K562 (cell line): ENCODE measurements around the gene IL20RA. TPM values are rescaled to one million over a fixed set of nuclear protein-coding genes. Genes with fewer than 3 reads are reported as not detected.

Source experiments
- ATAC-seq: fragments of 200-7000 bp; cut with Tn5 transposase; 3 replicates; pipeline ENCODE4 v1.9.1; 2020; ENCODE audit warnings: moderate library complexity
- BruUV-seq: library from RNA; stranded (reverse); fragments of 400-500 nt; replicated peaks from 2 replicates; lab custom pipeline; 2021; lab: Mats Ljungman, UMichigan
- CTCF ChIA-PET: fragments of 300-600 bp; formaldehyde crosslinking; extraction: SDS; loops from one replicate; lab custom pipeline; 2021; ENCODE audit warnings: low intra/inter-chr PET ratio; lab: Yijun Ruan, JAX
- POLR2A ChIA-PET: fragments of 300-600, 350-650 bp; sonication (Branson Sonifier 250); formaldehyde crosslinking; extraction: SDS; loops from one replicate; lab custom pipeline; 2021; ENCODE audit warnings: antibody characterized with exemption, inconsistent platforms; lab: Yijun Ruan, JAX
- DNase-seq, 4 experiments: peaks; one replicate each; pipeline versions ENCODE4 v3.0.0 to v3.0.0-alpha.2; 2011 to 2018; ENCODE audit warnings: low spot score in 3 of 4, mixed read lengths in 3 of 4; ENCODE audit errors: extremely low read depth in 1 of 4
- FAIRE-seq: peaks from 2 replicates; lab custom pipeline; 2011; peaks lifted over from hg19 to GRCh38; lab: Jason Lieb, UNC
- H2AFZ ChIP-seq: 2 replicates; pipeline ENCODE4 v1.6.0; 2011; ENCODE audit warnings: low read depth, low read length, control low read depth, inconsistent platforms
- H3K27ac ChIP-seq: fragments of 200-600 bp; 3 replicates; pipeline ENCODE4 v1.8.0; 2011; ENCODE audit warnings: low read depth, mild to moderate bottlenecking, control low read depth, inconsistent platforms, low read length, moderate library complexity, mixed read lengths; ENCODE audit errors: extremely low read depth
- H3K27me3 ChIP-seq, 2 experiments: fragments of 300-600 bp in 1 of 2; 2 replicates in 1 of 2; 3 replicates in 1 of 2; pipeline versions ENCODE4 v1.6.0 to v1.8.0; 2011; ENCODE audit warnings: inconsistent platforms in 2 of 2, low read length in 2 of 2, mild to moderate bottlenecking in 1 of 2, mixed read lengths in 1 of 2, moderate library complexity in 1 of 2; ENCODE audit not compliant: control insufficient read depth in 2 of 2, insufficient read depth in 2 of 2
- H3K36me3 ChIP-seq: fragments of 300-600 bp; 3 replicates; pipeline ENCODE4 v1.8.0; 2011; ENCODE audit warnings: mild to moderate bottlenecking, low read length, inconsistent platforms; ENCODE audit not compliant: control insufficient read depth, insufficient read depth
- H3K4me1 ChIP-seq, 2 experiments: fragments of 200-600 bp in 1 of 2; replicated peaks in 1 of 2; 2 replicates in 1 of 2; 3 replicates in 1 of 2; pipeline versions ENCODE4 v1.5.1 to v1.8.0; 2011; ENCODE audit warnings: inconsistent platforms in 2 of 2, low read length in 2 of 2, mild to moderate bottlenecking in 1 of 2, mixed read lengths in 1 of 2, moderate library complexity in 1 of 2; ENCODE audit not compliant: control insufficient read depth in 2 of 2, insufficient read depth in 2 of 2
- H3K4me2 ChIP-seq: 2 replicates; pipeline ENCODE4 v1.6.1; 2011; ENCODE audit warnings: low read length, control low read depth, inconsistent platforms, mixed read lengths; ENCODE audit not compliant: insufficient read depth
- H3K4me3 ChIP-seq: fragments of 200-600 bp; sonication (generic), shearing (Covaris generic); 2 replicates; pipeline ENCODE4 v1.5.1; 2016; ENCODE audit warnings: control low read depth, inconsistent platforms
- H3K79me2 ChIP-seq: fragments of 200-600 bp; 3 replicates; pipeline ENCODE4 v1.8.0; 2011; ENCODE audit warnings: low read length, inconsistent platforms; ENCODE audit not compliant: control insufficient read depth, insufficient read depth
- H3K9ac ChIP-seq, 2 experiments: 2 replicates each; pipeline versions ENCODE4 v1.6.0 to v1.6.1; 2011; ENCODE audit warnings: low read depth in 2 of 2, low read length in 2 of 2, control low read depth in 1 of 2, inconsistent platforms in 1 of 2, mild to moderate bottlenecking in 1 of 2, mixed read lengths in 1 of 2; ENCODE audit not compliant: insufficient read depth in 1 of 2
- H3K9me1 ChIP-seq: one replicate; pipeline ENCODE4 v1.6.0; 2011; ENCODE audit warnings: inconsistent platforms, mild to moderate bottlenecking, low read length, moderate library complexity; ENCODE audit not compliant: control insufficient read depth, insufficient read depth
- H3K9me3 ChIP-seq: replicated peaks from 2 replicates; pipeline ENCODE4 v1.5.1; 2011; ENCODE audit warnings: low read depth, low read length, inconsistent platforms; ENCODE audit not compliant: control insufficient read depth, insufficient read depth
- H4K20me1 ChIP-seq: replicated peaks from 2 replicates; pipeline ENCODE4 v1.6.1; 2011; ENCODE audit warnings: low read length, inconsistent platforms, mixed read lengths; ENCODE audit not compliant: control insufficient read depth, insufficient read depth
- ADNP ChIP-seq: fragments of 200-800 bp; sonication (Bioruptor generic); IDR thresholded peaks from 2 replicates; pipeline ENCODE4 v1.6.1; 2016; ENCODE audit warnings: missing genetic modification characterization, missing compliant biosample characterization
- ARID3A ChIP-seq: IDR thresholded peaks from 2 replicates; pipeline ENCODE4 v1.6.1; 2012; ENCODE audit warnings: low read depth, low read length, improper control_type of control experiment, borderline replicate concordance
- CCNT2 ChIP-seq: IDR thresholded peaks from 2 replicates; pipeline ENCODE4 v1.6.1; 2011; ENCODE audit warnings: borderline replicate concordance, low read depth, mild to moderate bottlenecking, moderate library complexity, mixed read lengths, low read length; ENCODE audit not compliant: insufficient read length; ENCODE audit errors: extremely low read depth
- GABPA ChIP-seq: fragments of 200-800 bp; sonication (Bioruptor generic); conservative IDR thresholded peaks from 2 replicates; pipeline ENCODE4 v1.6.1; 2016; ENCODE audit warnings: low read depth, missing genetic modification characterization, missing compliant biosample characterization
- HBP1 ChIP-seq: fragments of 450-650 bp; formaldehyde crosslinking; IDR thresholded peaks from 2 replicates; pipeline ENCODE4 v1.4.0; 2022; ENCODE audit warnings: missing genetic modification characterization
- HEY1 ChIP-seq: fragments of 250-450 bp; sonication (Bioruptor Pico); IDR thresholded peaks from 2 replicates; pipeline ENCODE4 v1.5.0; 2020; ENCODE audit warnings: mild to moderate bottlenecking, moderate library complexity, borderline replicate concordance
- MTA1 ChIP-seq: fragments of 450-650 bp; IDR thresholded peaks from 2 replicates; pipeline ENCODE4 v1.6.1; 2017; ENCODE audit warnings: borderline replicate concordance
- MTA3 ChIP-seq: fragments of 450-650 bp; formaldehyde crosslinking; IDR thresholded peaks from 2 replicates; pipeline ENCODE4 v1.6.1; 2017; ENCODE audit warnings: mild to moderate bottlenecking, borderline replicate concordance
- SMARCC2 ChIP-seq: fragments of 450-650 bp; IDR thresholded peaks from 2 replicates; pipeline ENCODE4 v1.6.1; 2017; ENCODE audit warnings: antibody characterized with exemption, moderate library complexity, mild to moderate bottlenecking, low read depth
- STAG1 ChIP-seq: sonication (generic); formaldehyde crosslinking; IDR thresholded peaks from 2 replicates; pipeline ENCODE4 v1.5.0; 2020; ENCODE audit warnings: missing genetic modification reagents, borderline replicate concordance
- TRIM24 ChIP-seq, 2 experiments: fragments of 450-650 bp; IDR thresholded peaks; 2 replicates each; pipeline ENCODE4 v1.6.1; 2016
- ZNF609 ChIP-seq: sonication (generic); formaldehyde crosslinking; IDR thresholded peaks from 2 replicates; pipeline ENCODE4 v1.8.1; 2023; ENCODE audit warnings: missing genetic modification reagents, mild to moderate bottlenecking, borderline replicate concordance
- ZNF668 ChIP-seq: fragments of 250-450 bp; sonication (Bioruptor Pico); IDR thresholded peaks from 2 replicates; pipeline ENCODE4 v1.8.0; 2022; ENCODE audit warnings: mild to moderate bottlenecking, inconsistent platforms
- WGBS: fragments of 100-300 bp; shearing (Covaris generic); methylation state at CpG from one replicate; pipeline ENCODE4 v1.1.6; 2016; ENCODE audit warnings: low coverage, mixed read lengths; ENCODE audit not compliant: insufficient coverage; ENCODE audit errors: missing lambda C conversion rate; 5-methylcytosine and 5-hydroxymethylcytosine counted together
- in situ Hi-C: fragments of 300-500 bp; cut with MboI; formaldehyde crosslinking; loops from 4 replicates; pipeline ENCODE4 v1.15.0; 2018; ENCODE audit warnings: inconsistent platforms, mixed read lengths
- intact Hi-C: fragments of 100-400 bp; cut with micrococcal nuclease; formaldehyde crosslinking; loops from 2 replicates; pipeline ENCODE4 v1.14.2; 2022
- polyA plus RNA-seq, 8 experiments: library from polyadenylated mRNA; depleted of rRNA in 4 of 8; stranded (reverse) in 5 of 8; unstranded in 3 of 8; fragments of >200 nt; fragmentation: Nextera tagmentation in 2 of 8; fragmentation: Illumina TruSeq in 1 of 8; extraction: Ambion mirVana in 2 of 8; extraction: Trizol in 1 of 8; gene quantifications; 2 replicates each; pipeline versions ENCODE4 v1.2.1 to v1.2.3, GENCODE V29; 2011 to 2014; ENCODE audit warnings: inconsistent platforms in 1 of 8, missing spikeins in 1 of 8
- total RNA-seq, 7 experiments: library from RNA; depleted of rRNA in 6 of 7; stranded (reverse); fragments of >200 nt in 6 of 7; fragmentation: Illumina TruSeq in 2 of 7; extraction: Trizol in 2 of 7; gene quantifications; 2 replicates each; pipeline versions ENCODE4 v1.2.1 to v1.2.3, GENCODE V29; 2011 to 2021; ENCODE audit warnings: low replicate concordance in 1 of 7

IL20RA gene
- total and polyA plus RNA-seq, 9 of the 15 experiments (the other 6 are each of a cell fraction or from before 2014, with no cell fraction given): not detected

- no peak for TF ChIP-seq CCNT2
- no peak for TF ChIP-seq SMARCC2
- TF ChIP-seq GABPA (tag): no peak
- no peak for TF ChIP-seq HEY1 (CRISPR knock-in tag)
- TF ChIP-seq ARID3A: no peak
- TF ChIP-seq HBP1 (CRISPR knock-in tag): no peak
- no peak for TF ChIP-seq ADNP
- no peak for TF ChIP-seq TRIM24 (IDR thresholded peaks at IDR 0.05)
These were observed 61.1 kb downstream of the IL20RA start (continued) for GRCh38 chr6:136983687-136984086.

- 2% methylated on average over 4 of the region's 4 CpGs for WGBS
- in situ Hi-C loops: no loop called here
- H3K36me3 ChIP-seq: no peaks in the 10 kb centered on the region
These were observed 61.8 kb downstream of the IL20RA start for GRCh38 chr6:136982928-136983327.

More at GRCh38 chr6:136982928-136983327, 61.8 kb downstream of the IL20RA start:
- H3K9me3 ChIP-seq: no peaks in the 10 kb centered on the region
- ATAC-seq (no peak), FAIRE-seq (no peak), DNase-seq (no peak)
- peaks cover 10 to 18% of the 10 kb centered on the region in 2 experiments for H3K27me3 ChIP-seq
- H3K4me2 ChIP-seq: no peak overlapping the region
- no peak for TF ChIP-seq ZNF668 (CRISPR knock-in tag)
- TF ChIP-seq MTA1: no peak
- no peak for TF ChIP-seq MTA3
- no peak for TF ChIP-seq ZNF609 (CRISPR knock-in tag)
- no peak for TF ChIP-seq STAG1 (CRISPR knock-in tag)
- H4K20me1 ChIP-seq: no peaks in the 10 kb centered on the region
- intact Hi-C loops: no loop called here
- no peak overlapping the region for H3K4me3 ChIP-seq
- no peak overlapping the region for H3K27ac ChIP-seq
- ChIA-PET CTCF (no interaction called here), POLR2A (no interaction called here)
- no peaks in the 10 kb centered on the region for H3K9me1 ChIP-seq
- H3K79me2 ChIP-seq: no peaks in the 10 kb centered on the region
- no peak overlapping the region for H2AFZ ChIP-seq
- no peaks in the 10 kb centered on the region for H3K4me1 ChIP-seq
- no peak overlapping the region for H3K9ac ChIP-seq
- BruUV-seq: no TSS peak
